ENCODE data around the gene IRF7. TPM values are rescaled to one million over a fixed set of nuclear protein-coding genes. Genes with fewer than 3 reads are reported as not detected.

The IRF7 gene
- total RNA-seq, 4 donors from 2014 or later: 28.1 to 80.9 (median 58.4) TPM

GRCh38 chr11:639332-639955, 23.7 kb upstream of the IRF7 start:
- TF ChIP-seq POLR2A (IDR thresholded peaks at IDR 0.05) (no peak), CTCF (IDR thresholded peaks at IDR 0.05) (no peak)
- Histone ChIP-seq H3K27me3 (peaks cover 0 to 10% of the 10 kb centered on the region in 2 donors), H3K9me3 (no peaks in the 10 kb centered on the region), H3K36me3 (peaks cover 0 to 11% (median 0%) of the 10 kb centered on the region in 3 donors), H3K4me1 (peaks cover 0 to 20% (median 11%) of the 10 kb centered on the region in 4 donors), H3K4me3 (peak overlapping the region in 1 of 4 donors; percentile 12), H3K27ac (no peak overlapping the region)
- no peak for DNase-seq

GRCh38 chr11:638631-639331, 23.0 kb upstream of the IRF7 start:
- H3K27me3 ChIP-seq: peaks cover 0 to 10% of the 10 kb centered on the region in 2 donors
- TF ChIP-seq POLR2A (IDR thresholded peaks at IDR 0.05) (no peak), CTCF (IDR thresholded peaks at IDR 0.05) (no peak)
- DNase-seq: peak in 1 of 3 donors; percentile 25
- H3K4me3 ChIP-seq: no peak overlapping the region
- H3K36me3 ChIP-seq: peaks cover 0 to 5% (median 0%) of the 10 kb centered on the region in 3 donors
- no peak overlapping the region for H3K27ac ChIP-seq
- no peaks in the 10 kb centered on the region for H3K9me3 ChIP-seq
- H3K4me1 ChIP-seq: peaks cover 0 to 20% (median 11%) of the 10 kb centered on the region in 4 donors

GRCh38 chr11:637593-638521, 22.1 kb upstream of the IRF7 start:
- peak overlapping the region in 2 of 4 donors; percentile 35 to 46 for H3K4me3 ChIP-seq
- TF ChIP-seq POLR2A (IDR thresholded peaks at IDR 0.05) (no peak), CTCF (IDR thresholded peaks at IDR 0.05) (no peak)
- no peak for DNase-seq

GRCh38 chr11:637333-637592, 21.5 kb upstream of the IRF7 start:
- TF ChIP-seq POLR2A (IDR thresholded peaks at IDR 0.05) (no peak), CTCF (IDR thresholded peaks at IDR 0.05) (no peak)
- no peak for DNase-seq
- Histone ChIP-seq H3K4me3 (peak overlapping the region in 3 of 4 donors; percentile 31 to 46 (median 35)), H3K27ac (no peak overlapping the region), H3K36me3 (no peaks in the 10 kb centered on the region), H3K27me3 (peaks cover 0 to 10% of the 10 kb centered on the region in 2 donors), H3K4me1 (peaks cover 0 to 20% (median 11%) of the 10 kb centered on the region in 4 donors), H3K9me3 (no peaks in the 10 kb centered on the region)

More at GRCh38 chr11:637593-638521, 22.1 kb upstream of the IRF7 start:
- H3K27ac ChIP-seq: no peak overlapping the region
- peaks cover 0 to 20% (median 11%) of the 10 kb centered on the region in 4 donors for H3K4me1 ChIP-seq
- H3K27me3 ChIP-seq: peaks cover 0 to 10% of the 10 kb centered on the region in 2 donors
- H3K36me3 ChIP-seq: no peaks in the 10 kb centered on the region
- no peaks in the 10 kb centered on the region for H3K9me3 ChIP-seq

- H3K36me3 ChIP-seq: no peaks in the 10 kb centered on the region
- DNase-seq: peak in 1 of 3 donors; percentile 56
- peaks cover 0 to 10% of the 10 kb centered on the region in 2 donors for H3K27me3 ChIP-seq
- peaks cover 0 to 20% (median 11%) of the 10 kb centered on the region in 4 donors for H3K4me1 ChIP-seq
- no peak within 1 kb of the TSS for H3K27ac ChIP-seq
- H3K4me3 ChIP-seq: peak within 1 kb of the TSS in 3 of 4 donors; percentile 31 to 46 (median 35)
- no peak for TF ChIP-seq CTCF (IDR thresholded peaks at IDR 0.05)
- TF ChIP-seq POLR2A (IDR thresholded peaks at IDR 0.05): no peak
- no peaks in the 10 kb centered on the region for H3K9me3 ChIP-seq
Observed at GRCh38 chr11:636511-637332, 21.0 kb upstream of the IRF7 start, which contains the start of gene DRD4. Gene DRD4 (plus strand): TSS chr11:637269. CDS start chr11:637305, 36 bp downstream.
